Stimulated activated CD4-positive, alpha-beta T cell treated with anti-CD3 and anti-CD28 coated beads, Interleukin-2, amount 100 ng/mL, for 24 hours (primary cell): ENCODE results near the gene MOXD1.
A peak's percentile ranks its signal among the peaks of the same experiment; 100 is the strongest.

Experiments
- DNase-seq, 2 donors: peaks; one replicate each; pipeline ENCODE4 v3.0.0-alpha.2; 2020

The MOXD1 gene

DNA sequence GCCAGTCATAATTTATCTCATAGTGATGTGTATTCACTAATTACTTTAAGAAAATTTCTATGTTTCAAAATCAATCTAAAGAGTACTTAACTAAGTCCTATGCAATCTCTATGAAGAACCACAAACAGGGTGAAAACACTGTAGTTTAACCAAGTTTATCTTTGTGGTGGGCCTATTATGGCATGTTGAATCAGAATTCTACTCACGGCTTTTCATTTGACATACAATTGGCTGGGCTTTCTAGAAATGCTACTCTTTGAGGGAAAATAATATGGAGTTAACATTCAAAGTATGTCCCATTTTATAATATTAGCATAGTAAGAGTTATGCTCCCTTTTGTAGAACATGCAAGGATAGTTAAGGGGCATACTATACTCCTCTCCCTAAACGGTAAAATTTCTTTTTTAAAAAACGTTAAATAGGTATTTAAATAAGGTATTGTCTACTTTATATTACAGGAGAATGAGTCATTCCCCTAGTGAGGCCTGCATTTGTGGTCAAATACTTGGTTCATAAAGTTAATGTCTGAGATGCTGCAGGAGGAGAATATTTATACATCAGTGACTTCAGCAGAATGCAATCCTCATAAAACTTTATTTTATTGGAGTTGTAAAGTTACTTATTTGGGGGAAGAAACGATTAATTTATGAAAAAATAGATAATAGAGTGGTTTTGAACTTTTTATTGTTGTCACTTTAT is 1.8 kb downstream of the MOXD1 start:
- DNase-seq = no peak

DNA sequence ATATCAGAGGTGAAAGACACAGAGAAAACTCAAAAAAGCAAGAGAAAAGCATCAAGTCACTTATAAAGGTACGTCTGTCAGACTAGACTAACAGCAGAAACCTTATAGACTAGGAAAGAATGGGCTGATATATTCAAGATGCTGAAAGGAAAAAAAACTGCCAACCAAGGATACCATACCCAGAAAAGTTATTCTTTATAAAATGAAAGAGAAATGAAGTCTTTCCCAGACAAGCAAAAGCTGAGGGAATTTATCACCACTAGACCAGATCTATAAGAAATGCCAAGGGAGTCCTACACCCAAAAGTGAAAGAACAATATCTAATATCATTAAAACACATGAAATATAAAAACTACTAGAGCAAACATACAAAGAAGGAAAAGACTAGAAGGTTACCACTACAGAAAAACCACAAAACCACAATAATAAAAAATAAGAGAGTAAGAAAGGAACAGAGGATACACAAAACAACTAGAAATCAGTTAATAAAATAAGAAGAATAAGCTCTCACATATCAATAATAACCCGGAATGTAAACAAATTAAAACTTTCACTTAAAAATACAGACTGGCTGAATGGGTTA is 6.2 kb downstream of the MOXD1 start:
- DNase-seq = no peak

DNA sequence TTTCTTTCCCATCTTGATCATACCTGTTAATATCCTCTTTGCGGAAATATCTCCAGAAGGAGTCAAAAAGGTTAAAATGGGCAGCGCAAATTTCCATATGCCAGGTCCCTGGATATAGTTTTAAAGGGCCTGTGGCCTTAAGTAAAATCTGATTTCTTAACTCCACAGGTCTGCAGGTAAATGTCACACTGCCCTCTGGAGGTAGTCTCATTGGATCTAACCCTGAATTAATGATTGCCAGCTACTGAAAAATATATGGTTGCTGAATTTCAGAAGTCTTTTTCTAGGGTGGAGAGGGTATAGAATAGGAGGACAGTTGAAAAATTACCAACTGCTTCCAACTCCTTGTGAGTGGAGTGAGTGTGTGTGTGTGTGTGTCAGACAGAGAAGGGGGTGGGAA is 8.5 kb downstream of the MOXD1 start:
- DNase-seq = no peak

DNA sequence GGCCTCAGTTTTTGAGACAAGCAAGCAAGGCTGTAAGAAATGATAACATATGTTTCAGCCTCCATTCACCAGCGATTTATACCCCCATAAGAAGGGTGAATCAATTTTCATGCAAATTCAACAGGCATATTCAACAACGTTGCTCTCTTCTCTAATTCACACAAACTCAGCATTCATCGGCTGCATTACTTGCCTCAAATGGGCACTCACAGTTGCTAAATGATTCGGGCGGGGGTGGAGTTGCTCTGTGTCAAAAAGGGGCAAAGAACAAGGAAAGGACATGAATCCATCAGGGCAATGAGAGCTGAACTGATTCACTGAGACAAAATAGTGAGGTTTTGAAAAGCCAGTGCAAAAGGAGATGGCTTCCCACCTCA is 9.0 kb downstream of the MOXD1 start:
- DNase-seq = no peak

DNA sequence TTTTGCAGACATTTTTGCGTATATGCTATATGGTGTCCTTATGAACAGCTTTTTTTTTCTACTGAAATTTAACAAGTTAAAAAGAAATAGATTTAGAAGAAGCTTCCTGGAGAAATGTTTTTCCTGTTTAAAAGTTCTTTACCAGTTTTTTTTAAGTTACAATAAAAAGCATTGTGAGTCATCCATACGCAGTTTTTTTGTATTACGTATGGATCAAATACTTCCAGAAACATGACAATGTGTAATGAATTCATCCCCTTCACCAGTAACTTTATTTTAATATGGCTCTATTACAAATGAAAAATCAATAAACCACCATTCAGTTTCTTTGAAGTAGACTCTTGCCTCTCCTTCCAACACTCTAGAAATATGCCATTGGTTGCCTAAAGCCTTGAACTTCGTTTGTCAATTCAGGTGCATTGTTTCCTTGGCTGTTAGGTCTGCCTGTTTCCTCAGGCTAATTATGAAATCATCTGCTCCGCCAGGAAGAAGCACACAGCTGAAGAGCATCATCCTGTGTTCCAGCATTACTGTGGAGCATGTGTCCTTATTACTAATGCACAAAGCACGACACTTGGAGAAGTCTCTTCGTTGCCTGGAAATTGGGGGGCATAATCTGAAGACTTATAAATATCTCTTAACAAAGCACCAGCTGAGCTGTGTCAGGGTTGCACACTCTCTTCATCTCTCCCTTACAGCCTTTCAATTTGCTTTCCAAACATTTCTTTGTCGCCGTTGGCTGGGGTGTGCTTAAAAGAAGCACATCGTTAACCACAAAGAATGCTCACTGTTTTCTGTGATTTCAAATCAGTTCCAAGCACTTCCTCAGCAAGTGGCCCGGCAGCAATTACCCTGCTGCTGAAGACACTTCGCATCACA is 9.6 kb downstream of the MOXD1 start:
- DNase-seq = no peak

DNA sequence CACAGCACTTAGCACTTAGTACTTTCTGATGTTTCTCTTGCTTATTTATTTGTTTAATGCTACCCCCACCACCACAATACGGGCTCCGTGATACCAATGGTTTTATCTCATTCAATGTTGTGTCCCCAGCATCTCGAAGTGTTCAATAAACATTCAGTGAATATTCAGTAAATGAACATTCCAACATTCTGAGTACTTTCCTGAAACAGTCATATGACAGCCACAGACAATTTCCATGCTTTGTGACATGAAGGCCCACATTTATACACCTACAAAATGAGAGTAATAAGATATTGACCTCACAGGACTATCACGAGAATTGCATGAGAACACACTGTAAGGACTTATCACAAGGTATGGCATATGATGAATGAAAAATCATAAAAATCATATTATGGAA is 10.8 kb downstream of the MOXD1 start:
- DNase-seq = no peak

GRCh38 chr6:132390017-132390416 is 11.3 kb downstream of the MOXD1 start:
- no peak for DNase-seq

- no peak for DNase-seq
Measured at GRCh38 chr6:132388291-132388690, 13.0 kb downstream of the MOXD1 start.

DNA sequence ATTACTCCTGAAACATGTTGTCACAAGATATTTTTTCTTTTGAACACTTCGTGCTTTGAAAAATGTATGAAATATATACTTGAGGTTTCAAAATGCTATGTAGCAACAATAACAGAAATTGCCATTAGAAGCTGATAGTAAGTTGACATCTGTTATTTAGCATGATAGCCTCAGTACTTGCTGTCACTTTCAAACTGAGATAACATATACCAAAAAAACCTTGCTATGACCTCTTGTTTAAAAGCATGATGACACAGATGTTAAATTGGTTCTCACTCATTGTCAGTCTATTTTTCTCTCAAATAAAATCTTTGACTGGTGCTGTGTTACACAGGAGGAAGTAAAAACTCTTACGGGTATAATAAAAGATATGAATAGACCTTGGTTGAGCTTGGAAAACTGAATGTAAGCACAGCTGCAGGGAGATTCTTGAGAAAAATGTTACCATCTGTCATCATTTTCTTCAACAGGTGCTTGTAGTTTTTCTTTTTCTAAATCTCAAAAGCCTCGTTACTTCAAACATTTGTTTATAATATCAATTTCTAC is 18.6 kb downstream of the MOXD1 start:
- no peak for DNase-seq

GRCh38 chr6:132381381-132381780 is 19.9 kb downstream of the MOXD1 start:
- no peak for DNase-seq

DNA sequence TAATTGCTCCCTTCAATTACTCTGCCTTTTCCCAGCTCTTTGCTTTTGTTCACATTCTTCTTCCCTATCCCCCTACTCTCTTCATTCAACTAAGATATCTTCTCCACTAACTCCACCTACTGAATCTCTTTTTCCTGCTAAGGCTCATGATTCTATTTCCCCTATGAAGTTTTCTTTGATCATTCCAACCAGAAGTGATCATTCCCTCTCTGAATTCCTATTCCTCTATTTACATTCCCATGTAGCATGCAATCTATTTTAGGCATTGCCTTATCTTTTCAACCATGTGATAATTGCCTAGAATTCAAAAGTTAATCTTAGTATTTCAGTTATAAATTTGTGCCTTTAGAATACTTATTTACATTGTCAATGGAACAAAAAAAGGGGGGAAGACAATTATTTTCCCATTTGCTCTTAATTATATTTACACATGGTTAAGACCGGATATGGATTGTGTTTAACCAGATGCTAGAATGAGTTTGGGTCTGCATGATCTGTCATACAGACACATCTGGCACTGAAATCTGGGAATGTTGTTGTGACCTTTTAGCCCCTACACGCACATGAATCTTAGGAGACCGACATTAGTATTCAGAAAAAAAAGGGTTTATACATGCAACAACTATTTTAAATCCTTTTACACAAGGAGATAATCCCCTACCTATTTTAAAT is 20.8 kb downstream of the MOXD1 start:
- no peak for DNase-seq

DNA sequence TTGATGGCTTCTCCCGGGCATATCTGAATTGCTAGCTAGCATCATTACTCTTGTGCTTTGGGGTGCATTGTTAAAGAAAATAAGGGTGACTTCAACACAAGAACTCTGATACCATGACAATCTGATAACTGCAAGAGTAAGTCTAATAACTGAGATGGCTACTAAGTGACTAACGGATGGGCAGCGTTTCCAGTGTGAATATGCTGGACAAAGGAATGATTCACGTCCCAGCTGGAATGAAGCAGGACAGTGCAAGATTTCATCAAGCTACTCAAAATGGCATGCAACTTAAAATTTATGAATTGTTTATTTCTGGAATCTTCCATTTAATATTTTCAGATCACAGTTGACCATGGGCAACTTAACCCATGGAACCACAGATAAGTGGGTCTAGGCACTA is 31.7 kb downstream of the MOXD1 start:
- DNase-seq = no peak

DNA sequence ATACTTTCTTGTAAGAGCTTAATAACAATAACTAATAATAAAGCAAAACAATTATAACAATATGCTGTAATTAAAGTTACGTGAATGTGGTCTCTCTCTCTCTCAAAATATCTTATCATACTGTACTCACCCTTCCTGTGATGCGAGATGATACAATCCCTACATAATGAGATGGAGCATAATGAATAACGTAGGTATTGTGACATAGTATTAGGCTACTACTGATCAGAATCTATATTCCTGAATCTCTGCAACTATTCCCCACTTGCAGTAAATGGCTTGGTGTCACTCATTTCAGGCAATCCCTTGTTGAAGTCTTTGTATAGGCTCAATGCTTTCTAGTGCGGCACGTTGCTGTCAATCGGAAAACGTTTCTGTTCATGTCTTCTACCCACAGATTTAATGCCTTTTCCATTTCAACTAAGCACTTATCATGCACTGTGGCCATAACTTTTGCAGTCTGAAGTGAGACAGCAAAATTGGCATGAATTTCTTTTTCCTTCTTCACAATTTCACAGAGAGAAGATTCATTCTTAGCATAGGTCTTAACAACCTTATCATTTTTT is 32.3 kb downstream of the MOXD1 start:
- DNase-seq = no peak

DNA sequence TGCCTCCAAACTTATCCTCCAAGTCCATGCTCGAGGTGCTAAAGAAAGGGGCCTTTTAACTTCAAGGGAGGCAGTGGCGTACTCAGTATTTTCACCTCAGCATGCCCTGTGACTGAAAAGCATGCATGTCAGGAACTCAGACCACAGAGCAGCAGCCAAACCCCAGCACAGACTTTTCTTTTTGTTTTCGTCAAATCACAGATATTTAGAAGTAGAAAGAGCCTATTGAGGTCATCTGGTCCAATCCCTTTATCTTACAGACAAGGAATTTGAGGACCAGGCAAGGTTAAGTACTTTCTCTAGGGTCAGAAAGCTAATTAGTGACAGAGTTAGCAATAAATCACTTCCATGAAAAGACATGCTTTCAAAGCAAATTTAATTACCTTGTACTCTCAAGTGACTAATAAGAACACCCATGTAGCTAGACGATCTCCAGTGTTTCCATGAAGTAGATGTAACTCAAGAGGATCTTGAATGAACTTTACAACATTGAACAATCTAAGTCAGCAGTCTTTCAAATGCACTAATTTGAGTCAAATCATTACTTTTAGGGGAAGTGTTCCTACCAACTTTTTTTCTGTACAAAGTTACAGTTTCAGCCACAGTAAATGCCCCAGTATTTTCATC is 35.9 kb downstream of the MOXD1 start:
- no peak for DNase-seq

DNA sequence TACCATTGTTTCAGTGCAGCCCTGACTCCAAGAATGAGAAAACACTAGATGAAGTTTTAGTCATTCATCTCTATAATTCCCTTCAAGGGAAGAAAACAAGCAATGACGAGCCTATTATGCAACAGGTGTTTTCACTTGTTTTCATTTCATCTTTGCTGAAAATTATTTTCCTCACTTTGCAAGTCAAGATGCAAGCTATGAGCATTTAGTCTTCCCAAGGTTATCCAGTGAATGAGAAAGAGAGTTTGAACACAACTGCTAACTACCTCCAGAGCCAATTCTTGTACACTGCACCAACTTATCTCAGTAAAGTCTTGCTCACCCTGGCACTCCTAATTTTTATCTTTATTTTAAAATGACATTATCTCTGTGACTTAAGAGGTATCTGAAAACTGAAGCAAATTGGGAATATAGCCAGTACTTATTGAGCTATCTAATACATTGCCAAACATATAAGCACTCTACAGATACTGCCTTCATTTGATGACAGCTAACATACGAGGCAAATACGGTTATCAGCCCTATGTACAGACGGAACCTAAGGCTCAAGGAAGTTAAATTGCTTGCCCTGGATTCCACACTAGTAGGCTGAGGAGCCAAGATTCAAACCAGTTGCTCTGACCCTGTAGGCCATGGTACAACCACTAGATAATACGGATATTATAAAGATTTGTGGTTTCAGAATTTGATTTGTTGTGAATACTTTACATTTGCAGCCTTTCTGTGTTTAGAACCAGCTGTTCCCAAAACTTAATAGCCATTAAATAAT is 36.8 kb downstream of the MOXD1 start:
- DNase-seq = no peak

DNA sequence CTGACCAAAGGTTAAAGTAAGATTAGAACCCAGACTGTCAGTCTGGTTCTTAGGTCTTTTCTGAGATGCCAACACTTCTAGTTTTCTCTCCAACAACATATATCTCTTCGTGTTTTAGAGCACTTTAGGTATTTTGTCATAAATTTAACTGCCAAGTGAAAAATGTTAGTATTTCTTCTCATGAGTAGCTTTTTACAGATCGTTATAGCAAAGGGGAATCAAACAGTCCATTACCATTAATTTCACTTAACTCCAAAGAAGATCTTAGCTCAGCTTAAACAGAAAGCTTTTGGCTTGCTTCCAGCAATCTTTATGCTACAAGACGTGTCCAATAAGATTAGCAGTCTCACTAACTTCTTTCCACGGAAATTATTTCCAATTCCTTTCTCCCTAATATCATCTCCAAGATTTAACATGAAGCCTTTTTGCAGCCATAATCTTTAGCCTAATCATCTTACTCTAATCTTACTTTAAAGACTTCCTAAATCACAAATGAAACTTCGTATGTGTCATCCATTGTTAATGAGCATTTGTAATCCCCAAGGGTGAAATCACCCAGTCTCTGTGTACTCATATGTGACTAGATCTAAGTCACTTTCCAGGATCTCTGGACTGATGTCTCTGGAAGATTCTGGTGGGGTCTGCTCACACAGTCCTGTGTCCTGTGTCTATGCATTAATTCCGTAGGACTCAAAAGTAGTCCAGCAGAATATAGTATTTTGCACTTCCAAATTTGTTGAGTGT is 38.7 kb downstream of the MOXD1 start:
- no peak for DNase-seq

DNA sequence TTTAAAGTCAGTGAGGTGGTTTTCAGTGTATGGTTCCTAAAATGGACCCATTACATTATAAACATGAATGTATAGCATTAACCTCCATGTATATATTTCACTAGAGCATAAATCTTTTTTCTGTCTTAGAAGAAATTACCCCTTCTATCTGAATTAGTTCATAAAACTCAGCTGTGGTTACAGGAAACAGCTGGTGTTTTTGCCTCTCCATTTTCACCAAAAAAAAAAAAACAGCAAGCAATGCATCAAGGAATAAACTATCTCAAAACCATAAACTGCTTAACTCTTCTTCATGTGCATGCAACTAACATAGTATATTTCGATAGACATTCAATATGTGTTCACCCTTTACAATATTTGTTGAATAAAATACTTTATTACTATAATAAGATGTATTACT is 40.2 kb downstream of the MOXD1 start:
- no peak for DNase-seq

GRCh38 chr6:132359886-132360285 is 41.4 kb downstream of the MOXD1 start:
- no peak for DNase-seq

DNA sequence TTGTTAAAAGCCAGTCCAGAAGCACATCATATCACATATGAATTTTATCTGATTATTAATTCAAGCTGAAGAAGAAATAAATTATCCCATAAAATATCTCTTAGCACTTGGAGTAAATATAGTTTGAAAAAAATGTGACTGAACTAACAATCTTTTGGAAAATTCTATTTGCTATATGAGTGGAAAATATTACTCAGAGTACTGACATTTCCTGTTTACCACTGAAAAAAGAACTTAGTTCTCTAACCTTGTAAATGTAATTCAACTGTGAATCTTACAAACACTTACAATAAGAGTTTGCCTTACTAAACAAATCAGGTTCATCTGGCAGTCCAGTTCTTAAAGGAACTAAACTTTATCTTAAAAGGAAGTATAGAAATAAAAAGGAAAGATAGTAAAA is 44.2 kb downstream of the MOXD1 start:
- no peak for DNase-seq

GRCh38 chr6:132354517-132355167 is 46.6 kb downstream of the MOXD1 start:
- peak; percentile 32 to 38 for DNase-seq
